COLO829 (cell line): ENCODE results near the gene ZDHHC14.
"Not testable (repeated sequence)": the region's sequence is repeated elsewhere in the genome, so short reads cannot be mapped to it uniquely, and the experiment has no call there.

ENCODE experiments used
- DNase-seq: peaks from one replicate; pipeline ENCODE4 v3.0.0; 2012; ENCODE audit warnings: low spot score

The ZDHHC14 gene

DNA sequence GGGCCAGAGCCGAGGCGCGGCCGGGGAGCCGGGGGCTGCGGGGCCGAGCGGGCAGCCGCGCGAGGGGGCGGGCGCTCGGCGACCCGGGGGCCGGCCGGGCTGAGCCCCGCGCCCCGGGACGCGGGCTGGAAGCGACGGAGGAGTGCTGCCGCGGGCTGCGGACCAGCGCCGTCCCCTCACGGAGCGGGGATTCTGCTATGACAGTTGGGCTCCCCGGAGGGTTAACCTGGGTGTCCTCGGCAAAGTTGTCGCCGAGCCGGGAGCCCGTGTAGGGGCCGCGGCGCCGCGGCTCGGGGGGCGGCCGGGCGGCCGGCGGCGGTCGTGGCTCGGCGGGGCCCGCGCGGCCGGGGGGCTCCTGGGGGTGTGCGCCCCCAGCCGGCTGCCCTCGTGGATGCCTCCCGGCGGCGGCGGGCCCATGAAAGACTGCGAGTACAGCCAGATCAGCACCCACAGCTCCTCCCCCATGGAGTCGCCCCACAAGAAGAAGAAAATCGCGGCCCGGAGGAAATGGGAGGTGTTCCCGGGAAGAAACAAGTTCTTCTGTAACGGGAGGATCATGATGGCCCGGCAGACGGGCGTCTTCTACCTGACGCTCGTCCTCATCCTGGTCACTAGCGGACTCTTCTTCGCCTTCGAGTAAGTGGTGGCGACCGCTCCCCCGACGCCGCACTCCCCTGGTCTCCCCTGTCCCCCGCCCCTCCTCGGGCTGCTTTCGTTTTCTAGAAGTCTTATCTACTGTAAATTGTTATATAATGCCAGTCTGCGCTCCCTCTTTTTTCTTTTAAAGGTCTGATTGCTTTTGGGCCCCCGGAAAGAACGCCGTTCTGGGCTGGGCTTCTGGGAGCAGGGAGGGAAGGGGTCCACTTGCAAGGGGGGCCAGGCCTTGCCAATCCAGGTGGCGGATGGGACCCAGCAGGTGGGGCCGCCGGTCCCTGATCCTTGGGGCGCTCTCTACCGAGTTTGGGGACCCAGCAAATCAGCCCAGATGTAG lies 936 bp downstream of the ZDHHC14 start:
- DNase-seq, result peak; percentile 7

DNA sequence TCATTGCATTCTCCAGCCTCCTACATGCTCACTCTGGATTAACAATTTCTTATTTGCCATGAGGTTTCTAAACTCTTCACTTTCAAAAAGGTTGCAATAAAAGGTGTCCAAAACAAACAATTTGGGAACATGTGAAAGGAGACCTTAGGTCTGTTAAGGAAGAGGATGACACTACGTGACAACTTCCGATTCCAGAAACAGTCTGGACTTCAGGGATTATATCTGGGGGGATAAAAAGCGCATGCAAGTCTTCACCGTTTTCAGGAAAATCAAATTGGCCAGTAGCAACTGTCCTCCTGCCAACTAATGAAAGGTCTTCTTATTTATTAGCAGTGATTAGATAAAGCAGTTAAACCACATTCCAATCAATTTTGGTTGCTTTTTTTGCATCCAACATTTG lies 1.8 kb downstream of the ZDHHC14 start:
- DNase-seq, result no peak

DNA sequence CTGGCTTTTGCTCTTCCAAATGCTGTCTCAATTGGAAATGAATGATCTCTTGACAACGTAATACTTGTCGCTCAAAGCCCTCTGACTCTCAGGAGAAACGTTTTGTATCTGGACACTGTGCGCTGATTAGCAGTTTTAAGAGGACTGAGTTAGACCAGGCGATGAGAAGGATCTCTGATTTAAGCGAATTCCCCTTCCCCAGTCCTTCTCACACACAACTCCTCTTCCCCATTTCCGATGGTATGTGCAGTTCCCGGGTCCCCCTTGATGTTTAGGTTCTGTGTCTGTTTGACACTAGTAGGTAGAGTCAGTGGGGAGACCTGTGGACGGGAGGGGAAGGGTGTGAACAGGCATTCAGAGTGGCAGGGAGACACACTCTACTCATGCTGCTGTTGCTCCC lies 2.5 kb downstream of the ZDHHC14 start:
- DNase-seq, result no peak

DNA sequence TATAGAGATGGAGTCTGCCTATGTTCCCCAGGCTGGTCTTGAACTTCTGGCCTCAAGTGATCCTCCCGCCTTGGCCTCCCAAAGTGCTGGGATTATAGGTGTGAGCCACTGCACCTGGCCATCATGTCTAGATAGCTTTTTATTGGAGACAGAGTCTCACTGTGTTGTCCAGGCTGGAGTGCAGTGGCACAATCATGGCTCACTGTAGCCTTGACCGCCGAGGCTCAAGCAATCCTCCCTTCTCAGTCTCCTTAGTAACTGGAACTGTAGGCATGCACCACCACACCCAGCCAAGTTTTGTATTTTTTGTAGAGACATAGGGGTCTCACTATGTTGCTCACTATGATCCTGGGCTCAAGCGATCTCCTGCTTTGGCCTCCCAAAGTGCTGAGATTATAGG lies 4.0 kb downstream of the ZDHHC14 start:
- DNase-seq, result not testable (repeated sequence)

DNA sequence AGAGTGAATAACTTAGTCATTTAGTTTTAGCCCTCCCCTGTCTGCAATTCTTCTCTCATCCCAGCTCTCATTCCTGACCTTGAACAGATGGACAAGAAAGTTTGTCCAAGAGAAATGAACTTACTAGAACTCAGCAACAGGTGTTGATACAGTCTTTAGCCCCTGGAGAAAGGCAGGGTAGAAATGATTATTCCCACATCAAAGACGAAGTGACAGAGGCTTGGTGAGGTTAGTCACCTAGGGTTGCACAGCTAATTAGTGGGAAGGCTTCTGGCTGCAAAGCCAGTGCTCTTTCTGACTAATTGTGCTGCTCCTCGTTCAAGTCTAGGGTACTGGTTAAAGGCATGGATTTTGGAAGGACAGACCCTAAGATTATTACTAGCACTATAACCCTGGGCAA lies 4.5 kb downstream of the ZDHHC14 start:
- no peak for DNase-seq

DNA sequence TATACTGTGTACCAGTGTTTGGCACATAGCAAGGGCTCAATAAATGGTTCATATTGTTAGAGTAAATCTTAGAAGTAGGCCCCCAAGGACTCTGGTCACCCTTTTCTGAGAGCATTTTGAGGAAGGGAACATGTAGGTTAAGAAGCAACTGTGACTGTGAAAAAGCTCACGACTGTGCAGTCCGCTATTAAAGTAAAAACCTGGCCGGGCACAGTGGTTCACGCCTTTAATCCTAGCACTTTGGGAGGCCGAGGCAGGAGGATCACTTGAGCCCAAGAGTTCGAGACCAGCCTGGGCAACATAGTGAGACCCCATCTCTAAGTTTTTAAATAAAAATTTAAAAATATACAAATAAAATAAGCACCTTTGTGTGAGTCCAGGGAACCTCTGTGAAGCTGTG lies 5.0 kb downstream of the ZDHHC14 start:
- no peak for DNase-seq

DNA sequence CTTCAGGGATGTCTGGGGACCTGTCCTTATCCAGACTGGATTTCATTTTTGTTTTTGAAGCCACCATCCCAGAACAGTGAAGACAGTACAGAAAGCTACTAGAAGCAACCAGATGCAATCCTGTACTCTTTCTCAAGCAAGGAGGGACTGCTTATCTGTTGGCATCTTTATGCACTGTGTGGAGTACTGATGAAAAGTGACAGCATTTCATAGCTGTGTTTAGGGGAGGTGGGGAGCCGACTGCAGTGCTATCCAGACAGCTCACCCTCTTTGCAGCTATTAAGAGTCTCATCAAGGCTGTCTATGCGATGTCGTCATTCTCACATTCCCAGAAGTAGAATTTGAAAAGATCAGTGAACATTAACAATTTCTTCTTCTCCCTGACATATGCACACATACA lies 5.5 kb downstream of the ZDHHC14 start:
- no peak for DNase-seq

DNA sequence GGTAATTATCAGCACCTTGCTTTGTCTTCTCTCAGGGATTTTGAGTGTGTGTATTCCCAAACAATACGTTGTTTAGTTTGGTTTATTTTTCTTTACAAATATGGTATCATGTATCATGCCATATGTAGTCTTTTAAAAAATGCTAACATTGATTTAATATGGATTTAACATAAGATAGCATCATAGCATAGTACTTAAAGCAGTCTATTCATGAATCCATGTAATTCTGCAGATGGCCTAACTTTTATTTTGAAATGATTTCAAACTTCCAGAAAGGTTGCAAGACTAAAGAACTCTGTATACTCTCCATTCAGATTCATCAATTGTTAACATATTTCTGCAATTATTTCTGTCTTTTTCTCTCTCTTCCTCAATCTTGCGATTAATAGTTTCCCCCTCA lies 7.9 kb downstream of the ZDHHC14 start:
- DNase-seq, result no peak

DNA sequence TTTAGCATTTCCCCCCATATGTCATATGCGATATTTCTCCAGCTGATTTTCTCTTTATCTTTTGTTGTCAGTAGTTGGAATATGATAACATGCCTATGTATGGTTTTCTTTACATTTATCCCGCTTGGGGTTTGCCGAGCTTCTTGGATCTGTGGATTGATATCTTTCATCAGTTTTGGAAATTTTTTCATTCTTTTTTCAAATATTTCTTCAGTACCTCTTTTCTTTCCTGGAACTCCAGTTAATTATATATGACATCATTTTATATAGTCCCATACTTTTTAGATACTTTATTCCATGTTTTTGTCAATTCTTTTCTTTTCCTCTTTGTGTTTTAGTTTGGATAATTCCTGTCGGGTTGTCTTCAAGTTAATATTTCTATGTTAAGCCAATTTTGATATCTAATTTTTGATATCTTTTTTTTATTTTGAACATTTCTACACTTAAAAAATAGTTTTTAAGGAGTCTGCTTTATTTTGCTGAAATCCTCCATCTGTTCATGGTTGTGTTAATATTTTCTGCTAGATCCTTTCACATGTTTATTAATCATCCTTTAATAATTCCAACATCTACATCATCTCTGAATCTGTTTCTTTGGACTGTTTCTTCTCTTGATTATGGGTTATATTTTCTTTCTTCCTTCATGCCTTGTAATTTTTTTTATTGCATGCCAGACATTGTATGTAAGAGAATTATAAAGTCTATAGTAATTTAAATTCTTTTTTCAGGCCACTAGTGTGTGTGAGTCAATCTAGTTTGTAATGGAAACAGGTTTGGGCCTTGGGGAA lies 9.5 kb downstream of the ZDHHC14 start:
- no peak for DNase-seq

DNA sequence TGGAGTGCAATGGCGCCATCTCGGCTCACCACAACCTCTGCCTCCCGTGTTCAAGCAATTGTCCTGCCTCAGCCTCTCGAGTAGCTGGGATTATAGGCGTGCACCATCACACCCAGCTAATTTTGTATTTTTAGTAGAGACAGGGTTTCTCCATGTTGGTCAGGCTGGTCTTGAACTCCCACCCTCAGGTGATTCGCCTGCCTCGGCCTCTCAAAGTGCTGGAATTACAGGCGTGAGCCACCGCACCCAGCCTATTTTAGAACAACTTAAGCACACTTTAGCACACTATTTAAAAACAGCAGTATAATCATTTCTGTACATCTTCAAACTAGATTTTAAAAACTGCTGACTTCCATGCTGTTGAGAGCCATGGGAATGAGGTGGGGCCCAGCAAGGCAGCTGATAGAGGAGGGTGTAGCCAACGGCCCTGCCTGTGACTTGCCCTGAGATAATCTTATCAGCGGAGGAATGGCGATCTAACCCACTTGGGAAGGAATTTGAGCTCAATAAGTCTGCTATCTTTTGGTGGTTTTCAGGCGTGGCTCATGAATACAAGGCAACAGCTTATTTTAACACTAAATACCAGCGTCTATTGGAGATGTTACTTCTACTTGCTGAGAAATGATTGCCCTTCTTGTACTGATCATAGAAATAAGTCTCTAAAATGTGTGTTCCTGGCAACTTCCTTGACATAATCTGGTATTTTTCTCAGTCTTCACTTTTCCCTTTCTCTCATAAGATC lies 12.1 kb downstream of the ZDHHC14 start:
- no peak for DNase-seq

DNA sequence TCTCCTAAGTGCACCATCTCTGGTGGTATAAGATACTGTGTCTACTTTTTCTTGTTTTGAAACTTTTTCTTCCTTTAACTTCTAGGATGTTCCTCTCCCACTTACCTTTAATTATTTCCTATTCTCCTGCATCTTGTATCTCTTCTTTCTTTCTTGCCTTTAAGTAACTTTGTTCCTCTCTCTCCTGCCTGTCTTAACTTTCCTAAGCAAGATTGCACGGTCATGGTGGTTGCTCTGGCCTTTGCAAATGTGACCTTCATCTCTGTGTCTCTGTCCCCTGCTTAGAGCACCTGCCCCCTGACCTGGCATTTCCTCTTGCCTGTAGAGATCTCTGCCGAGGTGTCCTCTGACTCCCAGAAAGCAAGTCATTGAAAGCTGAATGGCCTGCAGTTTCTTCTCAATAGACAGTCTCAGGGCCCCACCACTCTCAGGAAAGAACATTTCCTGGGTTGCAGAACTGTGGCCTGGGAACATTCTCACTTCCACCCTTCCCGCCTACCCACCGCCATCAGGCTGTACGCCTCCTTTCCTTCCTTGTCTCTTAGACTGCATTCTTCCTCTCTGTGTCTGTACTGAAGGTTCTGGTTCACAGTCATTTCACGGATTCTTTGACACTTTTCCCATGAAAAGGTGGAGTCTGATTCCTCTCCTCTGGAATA lies 12.8 kb downstream of the ZDHHC14 start:
- no peak for DNase-seq

DNA sequence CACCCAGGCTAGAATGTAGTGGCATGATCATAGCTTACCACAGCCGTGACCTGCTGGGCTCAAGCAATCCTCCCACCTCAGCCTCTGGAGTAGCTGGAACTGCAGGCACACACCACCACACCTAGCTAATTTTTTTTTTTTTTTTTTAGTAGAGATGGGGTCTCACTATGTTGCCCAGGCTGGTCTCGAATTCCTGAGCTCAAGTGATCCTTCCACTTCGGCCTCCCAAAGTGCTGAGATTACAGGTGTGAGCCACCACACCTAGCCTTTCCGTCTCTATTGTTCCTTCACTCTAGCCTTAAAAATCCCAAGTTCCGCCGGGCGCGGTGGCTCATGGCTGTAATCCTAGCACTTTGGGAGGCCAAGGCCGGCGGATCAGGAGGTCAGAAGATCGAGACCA lies 14.2 kb downstream of the ZDHHC14 start:
- not testable (repeated sequence) for DNase-seq

DNA sequence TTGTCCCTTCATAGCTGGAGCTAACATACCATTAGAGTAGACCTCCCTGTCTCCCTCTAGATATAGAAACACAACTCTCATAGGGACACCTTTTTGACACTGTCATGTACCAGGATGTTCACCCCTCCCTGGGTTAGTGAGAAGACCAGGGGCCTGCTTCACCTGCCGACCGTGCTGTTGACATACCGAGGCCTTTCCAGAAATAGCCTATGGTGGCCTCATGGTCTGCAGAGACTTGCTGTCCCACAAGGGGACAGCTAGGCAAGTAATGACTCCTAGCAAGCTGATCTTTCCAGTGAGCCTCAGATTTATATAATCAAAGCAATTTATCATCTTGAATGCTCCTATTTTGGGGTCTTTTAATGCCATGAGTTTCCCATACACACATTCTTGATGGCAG lies 15.0 kb downstream of the ZDHHC14 start:
- no peak for DNase-seq

DNA sequence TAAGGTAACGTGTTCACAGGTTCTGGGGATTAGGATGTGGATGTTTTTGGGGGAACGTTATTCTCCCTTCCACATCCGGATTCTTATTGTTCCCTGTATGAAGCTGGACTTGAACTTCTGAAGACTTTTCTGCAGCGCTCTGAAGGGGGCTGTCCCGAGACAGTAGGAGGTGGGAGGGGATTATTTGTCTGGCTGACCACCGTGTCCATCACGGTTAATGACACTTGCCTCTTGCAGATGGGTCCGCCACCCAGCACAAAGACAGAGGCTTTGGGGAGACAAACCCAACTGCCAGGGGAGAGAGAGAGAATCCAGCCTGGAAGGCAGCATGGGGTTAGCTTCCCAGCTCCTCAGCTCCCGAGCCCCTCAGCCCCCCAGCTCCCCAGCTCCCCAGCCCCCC lies 16.7 kb downstream of the ZDHHC14 start:
- no peak for DNase-seq

DNA sequence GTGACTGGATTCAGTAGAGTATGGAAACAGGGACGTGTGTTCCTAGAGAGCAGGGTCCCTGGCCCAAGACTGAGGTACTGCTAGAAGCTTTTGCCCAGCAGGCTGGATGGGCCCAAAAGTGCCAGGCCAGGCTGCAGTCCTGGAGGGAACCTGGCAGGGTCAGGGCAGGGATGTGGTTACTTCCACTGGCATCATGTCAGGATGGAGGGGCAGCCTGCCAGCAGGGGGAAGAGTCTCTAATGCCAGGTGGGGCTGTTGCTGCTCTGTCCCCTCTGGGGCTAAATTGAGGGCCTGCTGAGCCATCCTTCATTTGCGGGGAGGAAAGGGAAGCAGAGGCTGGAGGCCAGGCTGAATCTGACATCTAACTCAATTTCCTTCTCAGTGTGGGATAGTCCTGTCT lies 17.2 kb downstream of the ZDHHC14 start:
- no peak for DNase-seq

DNA sequence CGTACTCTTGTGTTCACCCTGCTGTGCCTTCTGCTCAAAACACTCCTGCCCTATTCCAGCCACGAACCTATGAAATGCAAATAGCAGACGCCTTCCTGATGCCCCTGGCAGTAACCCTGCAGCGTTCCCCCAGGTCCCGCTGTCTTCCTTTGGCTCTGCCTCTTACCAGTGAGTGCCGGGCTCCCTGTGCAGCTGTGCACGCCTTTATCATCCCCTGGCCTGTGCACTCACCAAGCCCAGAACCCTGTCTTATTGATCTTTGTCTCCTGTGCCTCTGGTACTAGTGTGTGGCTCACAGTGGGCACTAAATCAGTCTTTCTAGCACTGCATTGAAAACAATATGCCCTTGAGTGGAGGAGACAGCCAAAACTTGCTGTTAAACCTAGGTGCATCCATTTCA lies 19.7 kb downstream of the ZDHHC14 start:
- DNase-seq, result no peak

DNA sequence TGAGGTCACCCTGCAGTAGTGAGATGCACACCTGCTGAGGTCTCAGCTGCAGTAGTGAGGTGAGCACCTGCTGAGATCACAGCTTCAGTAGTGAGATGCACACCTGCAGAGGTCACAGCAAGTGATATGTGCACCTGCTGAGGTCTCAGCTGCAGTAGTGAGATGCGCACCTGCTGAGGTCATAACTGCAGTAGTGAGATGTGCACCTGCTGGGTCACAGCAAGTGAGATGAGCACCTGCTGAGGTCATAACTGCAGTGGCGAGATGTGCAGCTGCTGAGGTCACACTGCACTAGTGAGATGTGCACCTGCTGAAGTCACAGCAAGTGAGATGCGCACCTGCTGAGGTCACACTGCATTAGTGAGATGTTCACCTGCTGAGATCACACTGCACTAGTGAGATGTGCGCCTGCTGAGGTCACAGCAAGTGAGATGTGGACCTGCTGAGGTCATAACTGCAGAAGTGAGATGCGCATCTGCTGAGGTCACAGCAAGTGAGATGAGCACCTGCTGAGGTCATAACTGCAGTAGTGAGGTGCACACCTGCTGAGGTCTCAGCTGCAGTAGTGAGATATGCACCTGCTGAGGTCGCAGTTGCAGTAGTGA lies 20.8 kb downstream of the ZDHHC14 start:
- DNase-seq, result no peak

DNA sequence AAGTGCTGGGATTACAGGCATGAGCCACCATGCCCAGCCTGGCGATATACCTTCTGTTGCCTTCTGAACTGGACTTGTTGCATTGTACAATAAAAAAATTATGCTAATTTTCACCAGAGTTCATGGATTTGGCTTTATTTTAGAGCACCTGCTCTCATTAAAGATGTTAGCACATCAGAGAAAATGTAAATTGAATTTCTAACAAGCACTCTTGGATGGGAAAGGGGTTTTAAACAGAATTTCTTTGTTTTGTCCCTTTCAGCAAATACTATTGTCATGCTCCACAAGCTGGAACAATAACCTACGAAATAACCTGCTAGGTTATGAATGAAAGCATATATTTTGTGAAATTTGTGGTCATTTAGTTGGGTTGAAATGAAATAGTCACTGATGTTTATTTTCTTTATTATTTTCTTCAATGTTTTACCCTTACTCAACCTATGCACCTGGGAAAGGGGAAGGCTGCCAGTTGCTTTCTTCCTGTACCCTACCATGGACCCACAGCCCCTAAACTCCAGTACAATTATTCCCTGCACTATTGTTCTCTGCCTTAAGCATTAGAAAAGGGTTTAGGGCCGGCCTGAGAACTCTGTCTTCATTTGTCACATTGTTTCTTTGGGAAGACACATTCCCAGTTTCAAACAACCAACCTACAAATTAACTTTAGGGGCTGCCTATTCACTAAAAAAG lies 22.2 kb downstream of the ZDHHC14 start:
- DNase-seq, result no peak

DNA sequence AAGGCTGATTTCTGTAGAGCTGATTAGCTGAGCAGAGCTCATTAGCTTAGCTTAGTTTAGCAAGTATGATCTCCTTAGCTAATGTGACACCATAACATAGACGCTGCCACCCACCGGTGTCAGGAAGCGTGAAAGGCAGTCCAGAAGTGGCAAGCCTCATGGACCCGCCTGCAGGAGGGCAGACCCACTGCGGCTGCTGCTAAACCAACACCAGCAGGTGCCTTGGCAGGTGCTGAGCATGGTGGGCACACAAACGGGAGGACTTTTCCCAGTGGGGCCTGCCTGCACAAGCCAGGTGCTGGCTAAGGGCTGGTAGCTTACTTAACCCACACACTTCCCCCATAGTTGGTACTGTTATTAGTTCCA lies 22.7 kb downstream of the ZDHHC14 start:
- no peak for DNase-seq

DNA sequence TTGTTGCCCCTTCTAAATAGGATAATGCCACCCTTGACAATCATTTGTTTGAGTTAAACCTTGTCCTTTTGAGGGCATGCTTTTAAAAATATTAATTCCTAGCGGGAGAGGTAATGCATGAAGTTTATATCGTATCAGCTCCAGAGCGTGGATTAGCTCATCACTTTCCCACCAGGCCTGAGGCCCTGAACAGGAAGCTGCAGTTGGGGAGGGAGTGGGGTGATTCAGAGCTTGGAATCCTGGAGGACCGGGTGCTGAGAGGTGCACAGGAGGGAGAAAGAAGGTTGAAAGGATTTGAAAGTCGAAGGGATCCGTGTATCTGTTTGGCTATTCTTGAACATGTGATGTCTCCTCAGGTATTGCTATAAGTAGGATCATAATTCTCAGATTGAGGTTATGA lies 25.0 kb downstream of the ZDHHC14 start:
- DNase-seq, result no peak

DNA sequence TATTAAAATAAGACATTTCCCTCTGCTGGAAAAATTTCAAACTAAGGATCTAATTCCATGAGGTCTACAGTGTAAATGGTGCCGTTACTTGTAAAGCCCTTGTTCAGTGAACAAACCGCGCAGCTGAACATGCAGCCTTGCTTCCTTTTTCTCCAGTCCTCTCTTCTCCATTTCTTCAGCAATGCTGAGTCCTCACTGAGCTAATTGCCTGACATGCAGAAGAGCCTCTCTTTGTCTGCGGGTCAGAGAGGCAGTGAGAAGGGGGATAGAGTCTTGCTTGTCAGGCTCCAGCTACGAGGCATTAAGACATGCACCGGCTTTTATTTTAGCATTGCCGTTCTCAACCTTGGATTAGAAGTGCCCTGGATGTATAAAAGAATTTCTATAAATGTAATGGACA lies 25.7 kb downstream of the ZDHHC14 start:
- no peak for DNase-seq
